Muscle of leg (tissue), 9 donors: Measurements from ENCODE around the gene DNAJC19. TPM values are rescaled to one million over a fixed set of nuclear protein-coding genes. Genes with fewer than 3 reads are reported as not detected.

Source experiments
- polyA plus RNA-seq, 8 donors: library from polyadenylated mRNA; unstranded; fragments of 120-200 nt; gene quantifications; one replicate each; pipeline versions ENCODE4 v1.2.1 to v1.2.3, GENCODE V29; 2013; ENCODE audit warnings: inconsistent platforms in 1 of 8, low replicate concordance in 1 of 8; ENCODE audit not compliant: insufficient read length in 8 of 8, insufficient read depth in 1 of 8
- total RNA-seq: library from RNA; stranded (reverse); fragments of 120-200 nt; gene quantifications from one replicate; pipeline ENCODE4 v1.2.4, GENCODE V29; 2013

Gene DNAJC19
- total and polyA plus RNA-seq, 9 donors, result 34.2 to 40.5 (median 36.5) TPM

Other genes starting within 250 kb of the DNAJC19 start
- gene FXR1, start 77.1 kb downstream of the DNAJC19 start, total RNA-seq, result 415 TPM
- gene FXR1, start 77.1 kb downstream of the DNAJC19 start, polyA plus RNA-seq, result 100 to 1,000 TPM; 414 to 575 (median 512) TPM